Stimulated activated CD4-positive, alpha-beta T cell treated with anti-CD3 and anti-CD28 coated beads, Interleukin-1b, Interleukin-23, amount 100 ng/mL, for 1 hour (primary cell): ENCODE measurements around the gene THUMPD3.

Experiments used
- DNase-seq, 2 donors: peaks; one replicate each; pipeline ENCODE4 v3.0.0-alpha.2; 2020; ENCODE audit warnings: low read depth in 2 of 2

The THUMPD3 gene

DNA sequence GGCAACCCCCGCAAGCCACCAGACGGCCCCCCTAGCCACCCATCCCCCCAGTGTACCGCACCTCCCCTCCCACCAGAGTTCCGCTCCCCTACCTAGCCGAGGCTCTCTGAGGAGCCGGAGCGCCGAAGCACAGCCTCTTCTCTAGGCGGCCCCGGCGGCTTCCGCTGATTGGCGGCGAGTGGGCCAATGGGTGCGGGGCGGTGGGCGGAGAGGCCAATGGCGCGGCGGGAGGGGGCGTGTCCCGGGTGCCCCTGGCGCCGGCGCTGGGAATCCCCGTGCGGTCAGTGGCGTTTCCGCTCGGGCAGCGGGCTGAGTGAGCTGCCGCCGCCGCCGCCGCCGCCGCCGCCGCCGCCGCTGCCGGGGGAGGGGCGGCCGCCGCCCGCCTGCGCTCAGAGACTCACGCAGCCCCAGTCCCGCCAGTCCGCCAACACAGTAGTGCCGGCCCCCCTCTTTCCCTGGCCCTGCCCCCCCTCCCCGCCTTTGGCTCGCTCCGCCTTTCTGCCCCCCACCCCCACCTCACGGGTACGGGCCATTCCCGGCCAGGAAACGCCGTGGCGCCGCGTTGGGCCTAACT lies 34.6 kb downstream of the THUMPD3 start, which contains the start of gene SETD5:
SETD5 (plus strand) TSS at position 284 of the 574 bp plus-strand sequence. CDS start 31,324 bp downstream, outside the sequence.
- DNase-seq = peak; percentile 99

DNA sequence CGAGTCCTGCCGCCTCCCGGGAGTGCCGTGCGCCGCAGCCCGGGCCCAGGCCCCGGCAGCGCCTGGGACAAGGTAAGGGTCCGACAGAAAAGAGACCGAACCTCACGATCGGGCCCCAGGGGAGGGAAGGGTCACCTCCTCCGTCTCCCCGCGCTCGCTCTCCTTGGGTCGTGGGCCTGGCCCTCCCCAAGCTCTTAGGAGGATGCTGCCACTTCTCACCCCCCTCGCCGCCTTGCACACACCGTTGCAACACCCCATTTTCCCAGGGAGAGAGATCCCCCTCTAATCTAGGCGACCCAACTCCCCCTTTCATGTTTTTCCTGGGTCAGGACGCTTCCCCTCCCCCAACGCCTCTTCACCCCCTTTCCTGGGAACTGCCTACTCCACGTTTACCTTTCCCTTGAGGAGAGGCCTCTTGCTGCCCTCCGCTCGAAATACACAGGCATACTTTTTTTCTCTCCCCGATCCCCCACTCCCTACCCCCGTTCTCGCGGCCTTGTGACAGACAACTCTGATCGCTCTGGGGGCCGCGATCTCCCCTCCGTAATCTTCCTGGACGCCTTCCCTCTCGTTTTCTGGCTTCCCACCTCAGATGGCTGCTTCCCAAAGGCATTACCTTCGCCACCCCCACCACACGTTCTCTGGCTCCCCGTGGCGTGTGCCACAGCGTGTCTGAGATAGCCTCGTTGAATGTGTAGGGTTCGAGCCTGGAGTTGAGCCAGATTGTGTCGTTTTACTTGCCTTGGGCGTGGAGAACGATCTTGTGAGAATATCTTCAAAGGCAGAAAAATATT lies 35.2 kb downstream of the THUMPD3 start:
- no peak for DNase-seq

DNA sequence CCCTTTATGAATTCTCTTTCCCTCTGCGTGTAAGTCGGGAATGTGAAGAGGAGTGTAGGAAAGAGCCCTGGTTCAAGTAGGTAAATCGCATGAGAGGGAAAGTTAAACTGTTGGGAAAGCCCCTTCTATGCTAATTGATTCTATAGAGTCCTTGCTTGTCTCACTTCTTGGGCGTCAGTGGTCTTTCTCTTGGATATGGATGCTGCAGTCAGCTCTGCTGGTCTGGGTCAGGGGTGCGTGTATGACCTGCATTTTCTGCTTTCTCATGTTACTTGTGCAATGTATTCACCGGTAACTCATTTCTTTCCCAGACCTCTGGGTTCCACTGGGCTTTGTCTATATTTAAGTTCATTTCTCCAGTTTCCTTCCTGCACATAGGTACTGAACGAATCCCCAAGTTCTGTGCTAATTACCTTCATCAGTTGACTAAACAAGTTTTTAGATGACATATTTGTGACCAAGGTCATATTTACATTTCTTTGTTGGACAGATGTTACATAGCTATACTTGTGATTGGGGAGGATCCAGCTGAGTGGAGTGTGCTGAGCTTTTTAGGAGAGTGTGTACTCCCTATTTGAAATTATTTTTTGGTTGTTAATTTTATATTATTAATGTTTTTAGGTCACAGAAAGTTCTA lies 36.0 kb downstream of the THUMPD3 start:
- DNase-seq = no peak

DNA sequence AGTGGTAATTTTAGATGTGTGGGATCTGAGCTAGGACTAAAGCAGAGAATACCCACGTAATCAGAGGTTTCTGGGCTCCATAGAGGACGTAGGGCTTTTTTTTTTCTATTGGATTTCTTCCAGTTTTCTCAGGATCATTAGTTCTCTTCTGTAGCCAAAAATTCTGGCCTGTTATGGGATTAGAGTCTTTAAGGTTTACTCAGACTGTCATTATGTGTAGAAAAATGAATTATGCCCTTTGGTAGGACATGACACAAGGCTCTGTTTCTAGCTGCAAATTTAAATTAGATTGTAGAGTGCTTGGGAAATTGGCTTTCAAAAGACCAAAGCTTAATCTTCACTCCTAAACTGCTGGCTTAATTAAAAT lies 36.5 kb downstream of the THUMPD3 start:
- no peak for DNase-seq

DNA sequence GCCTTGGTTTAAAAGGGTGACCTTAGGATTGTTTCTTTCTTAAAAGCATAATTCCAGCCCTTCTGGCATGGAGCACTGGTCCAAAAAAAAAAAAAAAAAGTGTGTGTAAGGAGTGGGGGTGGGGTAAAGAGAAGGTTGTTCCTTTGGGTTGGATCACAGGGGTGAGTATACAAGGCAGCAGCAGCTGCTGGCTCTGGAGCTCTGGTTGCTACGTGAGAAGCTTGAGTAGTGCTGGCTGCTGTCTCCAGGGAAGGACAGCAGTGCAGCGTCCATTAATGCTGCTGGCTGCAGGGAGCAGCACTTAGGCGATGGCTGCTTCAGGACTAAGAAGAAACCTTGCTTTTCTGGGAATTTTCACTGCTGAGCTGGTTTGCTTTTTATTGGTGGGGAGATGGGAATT lies 36.9 kb downstream of the THUMPD3 start:
- DNase-seq = no peak

DNA sequence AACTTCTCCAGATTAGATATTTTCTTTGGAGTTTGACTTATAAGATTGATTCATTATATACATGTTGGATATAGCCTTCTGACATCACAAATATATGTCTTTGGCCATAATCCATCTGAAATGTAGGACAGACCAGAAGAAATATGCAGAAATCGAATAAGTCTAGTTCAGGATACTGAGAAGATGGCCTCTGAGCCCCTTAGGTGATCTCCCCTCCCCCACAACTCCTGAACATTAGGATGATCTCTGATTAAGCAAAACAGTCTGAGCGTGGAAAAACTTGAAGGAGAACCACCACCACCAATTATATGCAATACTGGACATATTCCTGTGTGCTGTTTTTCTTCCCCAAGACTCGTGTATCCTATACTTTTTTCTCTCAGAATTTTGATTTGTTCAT lies 37.8 kb downstream of the THUMPD3 start:
- no peak for DNase-seq

DNA sequence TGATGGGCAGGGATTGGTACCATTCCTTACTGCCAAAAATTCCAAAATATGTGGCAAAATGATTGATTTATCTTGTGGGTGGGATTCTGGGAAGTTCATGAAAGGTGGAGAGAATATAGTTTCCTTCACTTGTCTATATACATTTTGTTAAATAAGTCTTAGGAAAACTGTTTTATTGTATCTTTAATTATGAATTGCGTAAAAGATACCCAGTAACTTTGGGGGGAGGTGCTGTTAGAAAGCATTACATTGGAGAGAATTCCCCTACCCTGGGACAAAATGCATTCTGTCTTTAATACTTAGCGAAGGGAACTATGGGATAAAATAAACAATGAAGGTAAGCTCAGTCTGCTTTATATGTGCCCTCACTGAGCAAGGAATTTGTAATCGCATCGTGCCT lies 39.1 kb downstream of the THUMPD3 start:
- DNase-seq = no peak

DNA sequence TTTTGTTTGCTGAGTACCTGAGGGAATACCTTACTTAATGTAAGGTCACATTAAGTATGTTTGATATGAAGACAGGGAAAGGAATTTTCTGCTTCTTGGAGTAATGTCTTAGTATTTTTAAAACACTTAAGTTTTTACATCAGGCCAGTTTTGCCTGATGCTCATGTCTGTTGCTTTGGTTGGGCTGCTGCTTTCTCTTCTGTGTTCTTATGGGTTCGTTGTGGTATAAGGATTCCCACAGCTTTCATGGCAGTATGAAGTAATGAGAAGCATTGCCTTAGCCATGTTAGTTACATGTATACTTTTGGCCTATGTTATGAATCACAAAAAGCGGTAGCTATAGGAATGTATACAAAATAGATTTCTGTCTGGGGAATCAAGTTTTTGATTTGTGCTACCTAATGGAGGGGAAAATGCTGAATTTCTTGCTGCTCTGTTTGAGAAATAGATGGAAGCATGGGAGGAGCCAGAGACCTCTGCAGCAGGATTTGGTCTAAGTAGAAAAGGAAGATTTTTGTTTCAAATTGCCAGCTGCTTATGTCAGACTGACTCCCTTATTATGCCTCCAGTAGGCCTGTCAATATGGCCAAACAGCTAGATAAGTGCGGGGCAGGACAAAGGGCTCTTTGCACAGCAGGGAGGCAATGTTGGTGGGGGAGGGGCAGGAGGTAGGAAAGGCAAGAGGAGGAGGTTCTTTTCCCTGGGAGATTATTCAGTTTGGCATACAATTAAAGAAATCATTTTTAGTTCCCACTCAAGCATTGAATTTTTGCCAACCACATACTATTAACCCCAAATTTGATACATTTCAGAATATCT lies 39.8 kb downstream of the THUMPD3 start:
- DNase-seq = no peak

DNA sequence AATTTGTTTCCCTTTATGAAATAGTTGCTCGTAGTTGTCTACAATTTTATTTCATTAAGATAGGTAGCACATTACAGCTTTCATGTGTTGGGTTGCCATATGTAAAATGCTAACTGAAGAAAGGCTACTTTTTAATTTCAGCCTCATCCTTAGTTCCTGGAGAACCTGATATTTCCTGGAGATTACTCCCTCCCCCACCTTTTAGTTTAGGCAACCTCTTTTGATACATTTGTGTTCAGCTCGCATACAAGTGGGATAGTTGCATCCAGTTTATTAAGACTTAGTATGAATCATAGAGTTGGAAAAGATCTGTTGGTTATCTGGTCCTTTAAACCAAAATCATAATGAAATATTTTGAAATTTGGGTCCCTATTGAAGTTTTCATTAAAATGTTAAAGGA lies 40.6 kb downstream of the THUMPD3 start:
- DNase-seq = no peak

DNA sequence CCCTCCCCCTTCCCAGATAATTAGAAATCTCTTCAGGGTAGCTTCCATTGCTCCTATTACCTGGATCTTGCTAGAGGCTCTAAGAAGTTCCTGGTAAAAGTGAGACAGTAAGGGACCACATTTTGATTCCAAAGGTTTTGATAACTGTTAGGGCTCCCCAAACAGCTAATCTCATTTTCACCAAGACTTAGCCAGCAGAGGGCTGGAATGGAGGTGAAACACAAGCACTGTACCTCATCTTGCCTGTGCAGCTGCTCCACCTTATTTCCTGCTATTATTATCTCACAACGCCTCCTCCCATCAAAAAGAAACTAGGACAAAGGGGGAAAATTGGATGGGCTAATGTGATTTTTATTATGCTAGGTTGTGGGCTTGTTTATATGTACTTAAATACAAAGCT lies 41.8 kb downstream of the THUMPD3 start:
- DNase-seq = no peak

DNA sequence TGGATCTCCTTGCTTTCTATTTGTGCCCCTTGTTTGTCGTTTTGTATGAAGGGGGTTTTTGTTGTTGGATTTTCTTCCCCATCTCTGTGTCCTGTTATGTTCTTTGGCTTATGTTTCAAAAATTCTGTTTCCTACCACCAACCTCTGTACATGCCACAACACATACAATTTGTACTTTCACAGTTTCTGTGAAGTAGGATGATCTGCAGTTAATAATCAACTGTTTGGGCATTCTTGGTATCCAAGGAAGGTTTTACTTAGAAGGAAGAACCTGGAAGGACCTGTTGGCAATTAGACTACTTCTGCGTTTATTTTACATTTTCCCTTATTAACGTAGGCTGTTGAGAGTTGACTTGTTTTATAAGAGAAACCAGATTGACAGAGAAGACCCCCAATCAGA lies 42.9 kb downstream of the THUMPD3 start:
- no peak for DNase-seq

DNA sequence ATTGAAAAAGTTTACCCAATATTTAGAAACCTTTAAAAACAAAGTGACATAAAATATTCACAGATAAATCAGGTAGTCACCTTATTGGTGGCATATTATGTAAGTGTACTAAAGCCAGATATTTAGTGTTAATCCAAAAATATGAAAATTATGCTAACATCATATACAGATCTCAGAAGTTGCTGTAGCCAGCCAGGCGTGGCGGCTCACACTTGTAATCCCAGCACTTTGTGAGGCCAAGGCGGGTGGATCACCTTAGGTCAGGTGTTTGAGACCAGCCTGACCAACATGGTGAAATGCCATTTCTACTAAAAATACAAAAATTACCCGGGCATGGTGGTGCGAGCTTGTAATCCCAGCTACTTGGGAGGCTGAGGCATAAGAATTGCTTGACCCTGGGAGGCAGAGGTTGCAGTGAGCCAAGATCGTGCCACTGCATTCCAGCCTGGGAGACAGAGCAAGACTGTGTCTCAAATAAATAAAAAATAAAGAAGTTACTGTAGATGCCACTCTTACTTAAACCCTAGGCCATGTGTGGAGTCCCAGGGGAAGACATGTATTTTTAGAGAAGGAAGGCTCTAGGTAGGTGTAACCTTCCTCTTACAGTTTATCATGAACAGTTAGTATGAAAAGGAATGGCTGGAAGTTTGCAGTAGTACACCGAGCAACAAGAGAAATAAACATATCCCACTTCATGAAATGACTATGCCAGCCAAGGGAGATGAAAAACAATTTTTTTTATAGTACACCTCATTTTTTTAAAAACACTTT lies 44.2 kb downstream of the THUMPD3 start:
- no peak for DNase-seq

DNA sequence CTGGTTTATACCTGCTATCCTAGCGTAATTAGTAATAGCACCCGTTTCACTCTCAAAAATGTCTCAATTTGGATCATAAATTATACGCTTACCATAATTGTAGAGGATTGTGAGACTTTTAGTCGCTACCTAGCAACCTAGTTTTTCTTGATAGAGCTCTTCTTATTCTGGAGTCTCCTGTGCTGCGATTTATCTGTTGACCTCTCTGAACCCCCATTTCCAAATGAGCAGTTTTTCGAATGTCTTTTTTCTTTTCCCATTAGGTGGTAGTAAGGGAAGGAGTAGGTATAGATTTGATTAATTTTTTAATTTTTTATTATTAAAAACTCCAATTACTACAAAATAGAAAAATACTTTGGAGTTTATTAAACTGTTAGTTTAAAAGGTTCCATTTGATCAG lies 45.2 kb downstream of the THUMPD3 start:
- no peak for DNase-seq

DNA sequence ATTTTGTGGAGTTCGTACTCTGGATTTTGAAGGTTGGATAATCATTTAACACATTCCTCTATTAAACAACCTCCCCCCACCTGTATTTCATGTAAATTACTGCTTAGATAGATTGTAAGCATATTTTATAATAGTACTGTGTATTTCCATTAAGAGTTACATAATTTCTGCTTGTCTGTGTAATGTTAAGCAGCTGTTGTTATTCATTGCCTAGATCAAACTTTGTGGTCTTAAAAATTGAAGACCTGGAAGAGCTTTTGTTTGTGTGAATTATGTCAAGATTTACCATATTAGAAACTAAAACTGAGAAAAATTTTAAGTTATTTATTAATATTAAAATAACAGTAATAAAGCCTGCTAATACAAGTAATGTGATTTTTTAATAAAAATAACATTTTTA lies 45.7 kb downstream of the THUMPD3 start:
- no peak for DNase-seq

DNA sequence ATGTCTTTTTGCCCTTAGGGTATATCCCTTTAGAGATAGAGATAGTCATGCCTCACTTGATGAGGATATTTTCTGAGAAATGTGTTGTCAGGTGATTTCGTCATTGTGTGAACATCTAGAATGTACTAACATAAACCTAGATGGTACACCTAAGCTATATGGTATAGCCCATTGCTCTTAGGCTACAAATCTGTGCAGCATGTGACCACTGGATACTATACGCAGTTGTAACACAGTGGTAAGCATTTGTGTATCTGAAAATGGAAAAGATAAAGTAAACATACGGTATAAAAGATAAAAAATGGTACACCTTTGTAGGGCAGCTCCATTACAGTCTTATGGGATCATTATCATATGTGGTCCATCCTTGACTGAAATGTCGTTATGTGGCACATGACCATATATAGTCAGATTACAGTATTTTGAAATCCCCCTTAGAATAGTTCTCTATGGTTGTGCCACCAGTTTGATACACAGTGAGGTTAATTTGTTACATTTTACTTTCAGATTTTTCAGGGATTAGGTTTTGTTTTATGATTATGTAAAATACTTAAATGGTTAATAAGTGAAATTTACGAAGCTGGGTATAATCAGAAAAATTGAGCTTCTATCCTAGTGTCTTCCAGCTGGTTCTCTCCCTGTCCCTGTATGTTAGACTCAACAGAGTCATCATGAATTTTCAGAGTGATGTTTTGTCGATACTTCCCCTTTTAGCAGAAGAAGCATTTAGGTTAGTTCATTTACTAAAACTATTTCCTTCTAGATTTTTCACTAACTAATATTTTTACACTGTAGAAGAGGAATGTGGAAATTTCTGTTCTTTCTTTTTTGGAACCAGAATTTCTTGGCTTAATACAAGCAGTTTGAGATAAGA lies 47.4 kb downstream of the THUMPD3 start:
- DNase-seq = no peak

DNA sequence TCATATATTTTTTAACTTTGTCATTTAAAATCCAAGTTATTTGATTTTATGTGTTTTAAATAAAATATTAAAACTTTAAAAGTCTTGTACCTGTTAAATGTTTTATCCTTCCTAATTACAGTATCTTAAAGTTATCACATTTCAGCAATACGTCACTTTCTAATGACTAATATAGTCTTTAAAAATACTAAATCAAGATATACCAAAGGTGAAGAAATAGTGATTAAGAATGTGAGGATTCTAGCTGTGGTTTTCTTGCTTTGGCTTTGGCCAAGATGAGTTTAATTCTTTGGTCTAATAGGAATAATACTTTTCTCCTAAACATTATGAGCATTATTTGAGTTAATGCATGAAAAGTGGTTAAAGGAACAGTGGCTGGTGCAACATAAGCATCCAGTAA lies 48.4 kb downstream of the THUMPD3 start:
- no peak for DNase-seq

DNA sequence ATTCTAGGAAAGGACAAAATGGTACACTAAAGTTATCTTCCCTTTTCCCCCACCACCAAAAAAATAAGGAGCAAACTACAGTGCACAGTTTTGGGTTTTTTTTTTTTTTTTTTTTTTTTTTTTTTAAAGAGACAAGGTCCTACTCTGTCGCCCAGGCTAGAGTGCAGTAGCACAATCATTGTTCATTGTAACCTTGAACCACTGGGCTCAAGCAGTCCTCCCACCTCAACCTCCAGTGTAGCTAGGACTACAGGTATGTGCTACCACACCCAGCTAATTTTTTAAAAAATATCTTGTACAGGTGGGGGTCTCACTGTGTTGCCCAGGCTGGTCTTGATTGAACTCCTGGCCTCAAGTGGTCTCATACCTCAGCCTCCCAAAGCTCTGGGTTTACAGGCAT lies 49.4 kb downstream of the THUMPD3 start:
- no peak for DNase-seq

DNA sequence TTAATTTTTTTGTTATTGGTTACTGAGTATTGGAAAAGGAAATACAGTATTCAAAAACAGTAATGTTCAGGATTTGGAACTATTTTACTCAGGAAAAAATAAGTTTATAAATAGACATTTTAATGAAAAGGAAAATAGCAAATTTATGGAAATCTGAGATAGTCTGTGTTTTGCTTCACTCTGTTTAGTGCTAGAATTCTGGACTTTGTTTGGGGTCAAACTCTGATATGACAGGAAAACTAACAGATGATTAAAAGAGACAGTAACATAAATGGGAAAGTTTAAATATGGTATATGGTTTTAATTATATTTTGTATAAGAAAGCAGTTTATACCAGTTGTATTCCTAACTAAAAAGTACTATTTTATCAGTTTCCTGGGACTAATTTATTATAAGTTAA lies 52.0 kb downstream of the THUMPD3 start:
- no peak for DNase-seq

DNA sequence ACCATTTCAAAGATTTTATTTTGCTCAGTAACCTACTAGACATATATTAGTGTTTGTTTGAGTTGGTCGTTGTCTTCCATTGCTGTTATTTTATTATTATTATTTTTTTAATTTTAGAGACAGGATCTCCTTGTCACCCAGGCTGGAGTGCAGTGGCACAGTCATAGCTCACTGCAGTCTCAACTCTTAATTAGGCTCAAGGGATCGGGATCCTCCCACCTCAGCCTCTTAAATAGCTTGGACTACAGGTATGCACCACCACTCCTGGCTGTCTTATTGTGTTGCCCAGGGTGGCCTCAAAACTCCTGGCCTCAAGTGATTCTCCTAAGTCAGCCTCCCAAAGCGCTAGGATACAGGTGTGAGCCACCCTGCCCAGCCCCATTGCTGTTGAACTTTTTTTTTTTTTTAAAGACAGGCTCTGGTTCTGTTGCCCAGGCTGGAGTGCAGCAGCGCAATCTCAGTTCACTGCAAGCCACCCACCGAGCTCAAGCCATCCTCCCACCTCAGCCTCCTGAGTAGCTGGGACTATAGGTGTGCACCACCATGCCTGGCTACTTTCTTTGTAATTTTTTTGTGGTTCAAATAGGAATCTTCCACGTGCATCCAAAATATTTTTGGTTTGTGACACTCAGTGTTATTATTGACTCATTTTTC lies 52.8 kb downstream of the THUMPD3 start:
- no peak for DNase-seq

DNA sequence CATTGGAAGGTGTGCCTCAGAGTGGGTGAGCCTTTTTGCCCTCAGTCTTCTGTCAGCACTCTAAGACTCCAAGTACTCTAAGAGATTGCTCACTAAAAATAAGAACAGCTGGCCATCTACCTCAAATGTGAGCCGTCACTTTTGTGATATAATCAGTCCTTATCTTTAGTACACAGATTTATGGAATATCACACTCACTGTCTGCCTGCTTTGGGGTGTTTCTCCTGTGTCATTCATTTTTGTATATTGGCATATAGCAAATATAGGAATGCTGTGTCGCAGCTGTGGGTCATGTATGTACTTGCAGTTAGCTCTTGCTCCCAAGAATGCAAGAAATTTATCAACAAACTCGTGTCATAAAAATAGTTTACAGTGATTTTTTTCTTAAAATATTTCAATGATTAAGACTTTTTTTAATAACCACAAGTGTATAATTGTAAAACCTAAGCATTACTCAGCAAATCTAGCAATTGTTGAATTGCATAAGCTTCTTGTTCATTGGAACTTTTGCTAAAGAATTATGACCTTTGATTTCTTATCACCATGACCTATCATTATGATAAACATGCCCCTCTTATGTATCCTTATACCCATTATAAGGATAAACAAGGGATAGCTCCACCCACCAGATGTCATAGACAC lies 53.4 kb downstream of the THUMPD3 start:
- no peak for DNase-seq
